Breast epithelium (tissue), 4 donors: ENCODE results near the gene TMEM132D. TPM values are rescaled to one million over a fixed set of nuclear protein-coding genes. Genes with fewer than 3 reads are reported as not detected.
"Not testable (repeated sequence)": the region's sequence is repeated elsewhere in the genome, so short reads cannot be mapped to it uniquely, and the experiment has no call there.

Source experiments
- DNase-seq, 2 donors: peaks; one replicate each; pipeline ENCODE4 v3.0.0-alpha.2; 2019; ENCODE audit warnings: low spot score in 2 of 2
- H3K27ac ChIP-seq, 2 donors: fragments of 200-600 bp; sonication (generic) in 1 of 2; one replicate each; pipeline ENCODE4 v1.5.1; 2016 to 2019; ENCODE audit warnings: mild to moderate bottlenecking in 1 of 2
- H3K27me3 ChIP-seq, 2 donors: fragments of 200-600 bp; sonication (generic) in 1 of 2; one replicate each; pipeline versions ENCODE4 v1.5.1 to v1.6.0; 2017 to 2019; ENCODE audit warnings: control low read depth in 1 of 2, mild to moderate bottlenecking in 1 of 2
- H3K36me3 ChIP-seq: fragments of 200-600 bp; one replicate; pipeline ENCODE4 v1.5.1; 2019
- H3K4me1 ChIP-seq, 2 donors: fragments of 200-600 bp; sonication (generic); one replicate each; pipeline ENCODE4 v1.5.1; 2016 to 2019; ENCODE audit warnings: control low read depth in 1 of 2
- H3K4me3 ChIP-seq, 3 donors: fragments of 200-600 bp; sonication (generic); 1 replicate in 2 of 3; 2 replicates in 1 of 3; pipeline ENCODE4 v1.5.1; 2016 to 2019; ENCODE audit warnings: mild to moderate bottlenecking in 3 of 3, moderate library complexity in 2 of 3
- H3K9me3 ChIP-seq, 2 donors: fragments of 200-600 bp; sonication (generic) in 1 of 2; one replicate each; pipeline ENCODE4 v1.5.1; 2016 to 2019; ENCODE audit warnings: control low read depth in 1 of 2
- POLR2A ChIP-seq: fragments of 450-650 bp; IDR thresholded peaks from one replicate; pipeline ENCODE4 v1.6.1; 2016; ENCODE audit warnings: antibody characterized with exemption, mild to moderate bottlenecking, moderate library complexity
- POLR2AphosphoS5 ChIP-seq, 3 donors: sonication (generic); formaldehyde crosslinking; IDR thresholded peaks; one replicate each; pipeline ENCODE4 v1.6.1; 2017; ENCODE audit warnings: antibody characterized with exemption in 3 of 3
- intact Hi-C: fragments of 100-400 bp; cut with DNase I; formaldehyde crosslinking; loops from one replicate; pipeline ENCODE4 v1.15.1; 2023; ENCODE audit warnings: low total_unique reads
- total RNA-seq, 3 donors: library from RNA; depleted of rRNA; stranded (reverse); fragments of >200 nt; gene quantifications; one replicate each; pipeline ENCODE4 v1.1.0, GENCODE V29; 2016
- TF ChIP-seq, protein P1 (sequence below), 3 donors: fragments of 450-650 bp; IDR thresholded peaks; one replicate each; pipeline ENCODE4 v1.5.1; 2016 to 2017; ENCODE audit warnings: antibody characterized with exemption in 3 of 3, mild to moderate bottlenecking in 3 of 3, moderate library complexity in 3 of 3

TMEM132D gene
- total RNA-seq, 3 donors from 2014 or later, result not detected

DNA sequence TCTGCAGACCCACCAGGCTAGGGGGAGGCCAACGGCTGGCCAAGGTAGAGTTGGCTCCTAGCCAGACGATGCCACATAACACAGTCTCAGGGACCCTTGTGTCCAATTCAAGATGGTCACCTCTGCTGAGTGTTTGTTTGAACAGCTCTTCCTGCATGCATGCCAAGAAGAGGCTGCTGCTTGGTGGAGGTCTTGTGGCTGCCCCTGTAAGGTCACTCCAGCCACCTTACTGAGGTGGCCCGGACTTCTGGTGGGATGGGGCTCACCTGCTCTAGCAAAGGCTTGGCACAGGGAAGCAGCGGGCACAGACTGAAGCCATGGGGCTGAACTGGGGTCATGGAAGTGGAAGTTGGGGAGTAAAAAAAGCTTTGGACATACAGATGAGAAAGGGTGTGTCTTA lies 840.2 kb downstream of the TMEM132D start:
- H3K27ac ChIP-seq, result no peak overlapping the region
- no peak for DNase-seq
- no peak overlapping the region for H3K4me3 ChIP-seq
- intact Hi-C loops, result no loop called here
- no peaks in the 10 kb centered on the region for H3K27me3 ChIP-seq
- H3K36me3 ChIP-seq, result no peaks in the 10 kb centered on the region
- TF ChIP-seq POLR2AphosphoS5 (IDR thresholded peaks at IDR 0.05) (no peak), POLR2A (no peak)
- TF ChIP-seq, protein P1, sequence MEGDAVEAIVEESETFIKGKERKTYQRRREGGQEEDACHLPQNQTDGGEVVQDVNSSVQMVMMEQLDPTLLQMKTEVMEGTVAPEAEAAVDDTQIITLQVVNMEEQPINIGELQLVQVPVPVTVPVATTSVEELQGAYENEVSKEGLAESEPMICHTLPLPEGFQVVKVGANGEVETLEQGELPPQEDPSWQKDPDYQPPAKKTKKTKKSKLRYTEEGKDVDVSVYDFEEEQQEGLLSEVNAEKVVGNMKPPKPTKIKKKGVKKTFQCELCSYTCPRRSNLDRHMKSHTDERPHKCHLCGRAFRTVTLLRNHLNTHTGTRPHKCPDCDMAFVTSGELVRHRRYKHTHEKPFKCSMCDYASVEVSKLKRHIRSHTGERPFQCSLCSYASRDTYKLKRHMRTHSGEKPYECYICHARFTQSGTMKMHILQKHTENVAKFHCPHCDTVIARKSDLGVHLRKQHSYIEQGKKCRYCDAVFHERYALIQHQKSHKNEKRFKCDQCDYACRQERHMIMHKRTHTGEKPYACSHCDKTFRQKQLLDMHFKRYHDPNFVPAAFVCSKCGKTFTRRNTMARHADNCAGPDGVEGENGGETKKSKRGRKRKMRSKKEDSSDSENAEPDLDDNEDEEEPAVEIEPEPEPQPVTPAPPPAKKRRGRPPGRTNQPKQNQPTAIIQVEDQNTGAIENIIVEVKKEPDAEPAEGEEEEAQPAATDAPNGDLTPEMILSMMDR (IDR thresholded peaks at IDR 0.05), result no peak
- no peaks in the 10 kb centered on the region for H3K4me1 ChIP-seq
- peaks cover 3 to 15% of the 10 kb centered on the region in 2 donors for H3K9me3 ChIP-seq

DNA sequence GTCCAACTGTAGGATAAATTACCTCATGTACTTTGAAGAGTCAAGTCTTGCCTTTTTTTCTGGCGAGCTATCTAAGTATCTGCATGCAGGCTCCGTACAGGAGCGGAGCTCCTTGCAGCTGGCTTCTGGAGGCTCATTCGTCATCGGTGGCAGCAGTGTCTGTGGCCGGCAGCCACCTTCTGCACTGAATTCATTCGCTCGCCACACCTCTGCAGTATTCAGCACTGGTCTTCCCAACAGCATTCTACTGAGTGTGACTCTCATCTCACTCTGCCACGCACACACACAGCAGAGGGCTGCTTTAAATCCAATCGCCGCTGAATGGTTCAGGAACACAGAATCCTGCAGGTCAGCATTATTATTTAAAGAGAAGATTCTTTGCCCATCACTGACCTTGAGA lies 850.6 kb downstream of the TMEM132D start:
- intact Hi-C loops, result no loop called here

DNA sequence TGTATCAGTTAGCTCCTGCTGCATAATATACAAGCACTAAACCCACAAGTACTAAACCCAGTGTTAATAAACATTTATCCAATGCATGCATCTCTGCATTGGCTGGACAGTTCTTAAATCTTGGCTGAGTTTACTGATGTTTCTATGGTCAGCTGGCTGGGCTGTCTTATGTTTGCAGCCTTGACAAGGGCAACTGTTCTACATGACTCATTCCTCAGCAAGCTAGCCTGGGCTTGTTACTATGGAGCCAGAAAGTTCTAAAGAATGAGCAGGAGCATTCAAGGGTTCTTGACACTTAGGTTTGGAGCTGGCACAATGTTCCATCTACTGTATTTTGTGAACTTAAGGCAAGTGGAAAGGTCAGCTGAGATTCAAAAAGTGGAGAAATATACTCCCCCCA lies 851.5 kb downstream of the TMEM132D start:
- intact Hi-C loops, result no loop called here
- H3K9me3 ChIP-seq, result peaks cover 0 to 6% of the 10 kb centered on the region in 2 donors
- no peak overlapping the region for H3K4me3 ChIP-seq
- H3K27me3 ChIP-seq, result no peaks in the 10 kb centered on the region
- no peak for DNase-seq
- H3K36me3 ChIP-seq, result no peaks in the 10 kb centered on the region
- H3K27ac ChIP-seq, result no peak overlapping the region
- H3K4me1 ChIP-seq, result no peaks in the 10 kb centered on the region
- TF ChIP-seq POLR2A, result no peak
- TF ChIP-seq, protein P1 (IDR thresholded peaks at IDR 0.05), result no peak
- TF ChIP-seq POLR2AphosphoS5 (IDR thresholded peaks at IDR 0.05), result no peak

More for the DNA sequence above, 850.6 kb downstream of the TMEM132D start:
- Histone ChIP-seq H3K36me3 (no peaks in the 10 kb centered on the region), H3K27ac (no peak overlapping the region), H3K27me3 (no peaks in the 10 kb centered on the region), H3K4me1 (no peaks in the 10 kb centered on the region), H3K9me3 (peaks cover 0 to 6% of the 10 kb centered on the region in 2 donors), H3K4me3 (no peak overlapping the region)
- no peak for DNase-seq
- TF ChIP-seq, protein P1 (IDR thresholded peaks at IDR 0.05), result no peak
- TF ChIP-seq POLR2A (no peak), POLR2AphosphoS5 (IDR thresholded peaks at IDR 0.05) (no peak)

DNA sequence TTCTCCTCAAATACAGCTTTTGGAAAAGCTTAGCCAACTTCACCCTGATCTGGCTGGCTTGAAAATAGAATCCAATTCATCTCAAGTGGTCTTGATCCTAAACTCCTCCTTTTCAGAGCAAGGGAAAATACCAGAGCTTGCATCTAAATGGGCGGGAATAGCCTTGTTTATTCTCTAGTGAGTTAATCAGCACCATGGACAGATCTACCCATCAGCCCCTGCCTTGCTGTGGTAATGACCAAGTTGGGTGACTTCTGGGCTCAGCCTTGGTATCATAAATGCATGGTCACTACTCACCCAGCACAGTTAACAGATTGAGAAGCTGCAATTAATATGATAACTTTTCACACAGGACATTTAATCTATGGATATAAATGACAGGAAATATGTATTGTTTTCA lies 853.9 kb downstream of the TMEM132D start:
- no peak overlapping the region for H3K27ac ChIP-seq
- H3K4me1 ChIP-seq, result no peaks in the 10 kb centered on the region
- no peaks in the 10 kb centered on the region for H3K27me3 ChIP-seq
- H3K9me3 ChIP-seq, result peaks cover 0 to 6% of the 10 kb centered on the region in 2 donors
- no peak for DNase-seq
- no peaks in the 10 kb centered on the region for H3K36me3 ChIP-seq
- no peak for TF ChIP-seq POLR2A
- TF ChIP-seq, protein P1 (IDR thresholded peaks at IDR 0.05), result no peak
- no peak for TF ChIP-seq POLR2AphosphoS5 (IDR thresholded peaks at IDR 0.05)
- no peak overlapping the region for H3K4me3 ChIP-seq
- intact Hi-C loops, result no loop called here

DNA sequence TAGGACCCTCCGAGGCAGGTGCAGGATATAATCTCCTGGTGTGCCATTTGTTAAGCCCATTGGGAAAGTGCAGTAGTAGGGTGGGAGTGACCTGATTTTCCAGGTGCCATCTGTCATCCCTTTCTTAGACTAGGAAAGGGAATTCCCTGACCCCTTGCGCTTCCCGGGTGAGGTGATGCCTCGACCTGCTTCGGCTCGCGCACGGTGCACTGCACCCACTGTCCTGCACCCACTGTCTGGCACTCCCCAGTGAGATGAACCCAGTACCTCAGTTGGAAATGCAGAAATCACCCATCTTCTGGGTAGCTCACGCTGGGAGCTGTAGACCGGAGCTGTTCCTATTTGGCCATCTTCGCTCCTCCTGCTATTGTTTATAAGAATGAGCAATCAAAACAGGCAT lies 860.5 kb downstream of the TMEM132D start:
- H3K27me3 ChIP-seq, H3K27ac ChIP-seq, intact Hi-C loops, DNase-seq, H3K36me3 ChIP-seq, H3K4me3 ChIP-seq, H3K4me1 ChIP-seq: not testable (repeated sequence)
- peaks cover 6 to 15% of the 10 kb centered on the region in 2 donors for H3K9me3 ChIP-seq

DNA sequence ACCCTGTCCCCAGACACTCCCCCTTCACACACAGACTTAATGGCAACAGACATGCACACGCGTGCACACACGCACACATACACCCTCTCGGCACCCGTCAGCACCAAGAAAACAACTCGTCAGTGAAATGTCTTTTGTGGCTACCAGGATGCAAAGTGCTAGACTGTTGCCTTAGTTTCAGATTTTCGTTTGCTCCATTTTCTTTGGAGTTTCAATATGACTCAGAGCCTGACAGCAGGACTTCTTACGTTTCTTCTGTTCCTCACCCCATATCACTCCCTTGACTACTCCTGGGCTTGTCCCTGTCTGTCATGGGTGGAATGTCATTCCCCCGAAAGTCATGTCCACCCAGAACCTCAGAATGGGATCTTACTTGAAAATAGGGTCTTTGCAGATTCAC lies 867.7 kb downstream of the TMEM132D start:
- Histone ChIP-seq H3K4me3 (no peak overlapping the region), H3K36me3 (no peaks in the 10 kb centered on the region), H3K9me3 (peaks cover 0 to 13% of the 10 kb centered on the region in 2 donors), H3K27ac (no peak overlapping the region), H3K4me1 (no peaks in the 10 kb centered on the region), H3K27me3 (no peaks in the 10 kb centered on the region)
- intact Hi-C loops, result no loop called here
- no peak for TF ChIP-seq POLR2AphosphoS5 (IDR thresholded peaks at IDR 0.05)
- TF ChIP-seq, protein P1 (IDR thresholded peaks at IDR 0.05), result no peak
- no peak for TF ChIP-seq POLR2A
- DNase-seq, result no peak
